HG03469 (cell line): ENCODE results near the gene KCNC2.

ENCODE experiments used
- ATAC-seq: cut with Tn5 transposase; IDR thresholded peaks from one replicate; pipeline ENCODE4 v1.9.1; 2021; ENCODE audit warnings: mild to moderate bottlenecking, moderate library complexity, moderate number of reproducible peaks; ENCODE audit not compliant: unreplicated experiment

Gene KCNC2

DNA sequence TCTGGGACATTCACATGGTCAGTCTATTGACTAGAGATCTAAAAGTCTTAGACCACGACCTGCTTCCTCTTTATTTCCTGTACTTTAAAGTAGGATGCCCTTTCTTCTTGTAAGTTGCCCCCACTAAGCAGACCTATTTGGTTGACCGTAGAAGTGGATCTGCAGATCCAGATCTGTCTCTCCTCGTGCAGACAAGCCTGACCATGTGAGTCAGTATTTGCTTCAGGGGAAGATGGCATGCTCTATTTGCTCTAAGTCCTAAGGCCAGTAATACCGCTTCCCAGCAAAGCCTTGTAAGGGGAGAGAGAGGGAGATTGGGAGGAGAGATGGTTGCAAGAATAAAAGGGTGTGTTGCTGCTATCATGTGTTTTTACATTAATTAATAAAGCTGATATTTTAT, 46.8 kb downstream of the KCNC2 start:
- ATAC-seq, result no peak

GRCh38 chr12:75161488-75161887, 48.2 kb downstream of the KCNC2 start:
- ATAC-seq, result no peak

DNA sequence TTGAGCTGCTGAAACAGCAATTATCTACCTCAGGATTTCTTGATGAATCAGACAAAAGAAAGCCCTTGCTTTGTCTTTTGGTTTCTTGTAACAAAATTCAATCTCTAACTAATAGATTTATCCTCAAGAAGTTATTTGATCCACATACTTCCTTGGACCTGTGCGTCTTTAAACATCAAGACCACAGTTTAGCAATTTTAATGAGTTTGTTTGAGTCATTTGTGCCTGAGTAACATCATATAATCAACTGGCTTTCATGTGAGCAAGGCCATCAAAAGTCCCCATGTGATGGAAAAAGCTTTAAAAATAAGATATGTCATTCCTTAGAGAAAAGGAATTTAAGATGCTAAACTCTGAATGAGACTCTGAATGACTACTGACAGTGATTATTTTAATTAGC, 52.3 kb downstream of the KCNC2 start:
- ATAC-seq, result no peak

DNA sequence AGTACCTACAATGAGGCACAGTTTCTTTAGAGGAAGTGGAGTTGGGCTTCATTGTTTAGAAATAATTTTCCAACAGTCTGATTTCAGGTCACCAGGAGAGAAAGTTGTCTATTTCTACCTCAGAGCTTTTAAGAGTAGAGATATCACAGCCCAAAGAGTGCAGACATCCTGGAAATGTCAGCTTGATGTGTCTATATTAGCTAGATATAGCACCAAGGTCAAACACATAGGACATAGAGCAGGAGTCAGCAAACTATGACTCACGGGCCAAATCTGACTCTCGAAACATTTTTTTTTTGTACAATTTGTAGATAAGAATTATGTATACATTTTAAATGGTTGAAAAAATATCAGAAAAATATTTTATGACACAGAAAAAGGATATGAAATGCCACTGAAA, 53.7 kb downstream of the KCNC2 start:
- ATAC-seq, result no peak

DNA sequence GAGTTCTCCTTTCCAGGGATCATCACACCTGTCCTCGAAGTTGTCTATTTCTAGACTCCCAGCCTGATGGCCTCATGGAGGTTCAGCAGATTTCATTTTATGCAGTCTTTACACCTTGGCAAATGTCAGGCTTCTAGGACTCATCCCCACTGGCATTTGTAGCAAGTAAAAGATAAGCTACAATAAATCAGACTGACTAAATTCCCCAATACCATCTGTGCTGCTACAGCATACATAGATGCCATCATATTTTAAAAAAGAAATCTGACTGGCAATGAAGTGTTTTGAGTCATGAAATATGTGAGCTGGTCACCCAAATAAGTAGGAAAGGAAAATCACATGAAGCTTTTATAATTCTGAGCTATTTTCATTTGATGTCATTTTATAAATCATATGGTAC, 55.3 kb downstream of the KCNC2 start:
- no peak for ATAC-seq

GRCh38 chr12:75139196-75139595, 70.4 kb downstream of the KCNC2 start:
- ATAC-seq, result no peak

GRCh38 chr12:75137896-75138295, 71.7 kb downstream of the KCNC2 start:
- ATAC-seq, result no peak

DNA sequence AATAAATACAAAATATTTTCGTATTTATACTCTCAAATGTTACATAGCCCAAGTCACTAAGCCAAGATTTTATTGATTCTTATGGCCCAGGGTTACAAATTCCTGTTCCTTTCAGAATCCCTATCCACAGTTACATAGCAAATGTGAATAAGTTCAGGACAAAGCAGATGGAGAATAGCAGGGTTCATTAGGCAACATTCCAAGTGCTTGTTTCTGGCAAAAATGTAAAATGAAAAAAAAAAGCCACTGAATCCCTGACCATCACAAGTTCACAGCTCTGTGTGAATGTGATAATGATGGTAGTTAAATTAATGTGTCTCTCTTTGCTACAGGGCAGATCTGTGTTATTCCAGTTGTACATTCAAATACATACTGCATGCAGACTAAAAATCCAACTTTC, 74.6 kb downstream of the KCNC2 start:
- no peak for ATAC-seq

GRCh38 chr12:75130811-75131210, 78.8 kb downstream of the KCNC2 start:
- no peak for ATAC-seq

DNA sequence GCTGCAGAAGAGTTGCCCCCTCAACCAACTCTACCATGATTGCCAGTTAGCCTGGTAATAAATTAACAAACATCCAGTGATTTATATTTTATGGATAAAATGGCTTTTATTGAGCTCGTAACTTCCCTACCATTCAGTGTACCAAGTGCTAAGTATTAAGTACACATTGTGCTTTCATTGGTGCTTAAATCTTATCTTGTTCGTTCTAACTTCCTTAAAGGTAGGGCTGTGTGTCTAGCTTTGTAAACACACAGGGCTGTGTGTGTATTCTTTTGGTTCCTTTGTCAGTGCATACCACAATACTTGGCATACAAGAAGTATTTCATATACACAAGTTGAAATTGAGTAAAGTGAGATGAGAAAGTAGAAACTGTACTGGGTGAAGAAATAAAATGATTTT, 80.4 kb downstream of the KCNC2 start:
- ATAC-seq, result no peak

DNA sequence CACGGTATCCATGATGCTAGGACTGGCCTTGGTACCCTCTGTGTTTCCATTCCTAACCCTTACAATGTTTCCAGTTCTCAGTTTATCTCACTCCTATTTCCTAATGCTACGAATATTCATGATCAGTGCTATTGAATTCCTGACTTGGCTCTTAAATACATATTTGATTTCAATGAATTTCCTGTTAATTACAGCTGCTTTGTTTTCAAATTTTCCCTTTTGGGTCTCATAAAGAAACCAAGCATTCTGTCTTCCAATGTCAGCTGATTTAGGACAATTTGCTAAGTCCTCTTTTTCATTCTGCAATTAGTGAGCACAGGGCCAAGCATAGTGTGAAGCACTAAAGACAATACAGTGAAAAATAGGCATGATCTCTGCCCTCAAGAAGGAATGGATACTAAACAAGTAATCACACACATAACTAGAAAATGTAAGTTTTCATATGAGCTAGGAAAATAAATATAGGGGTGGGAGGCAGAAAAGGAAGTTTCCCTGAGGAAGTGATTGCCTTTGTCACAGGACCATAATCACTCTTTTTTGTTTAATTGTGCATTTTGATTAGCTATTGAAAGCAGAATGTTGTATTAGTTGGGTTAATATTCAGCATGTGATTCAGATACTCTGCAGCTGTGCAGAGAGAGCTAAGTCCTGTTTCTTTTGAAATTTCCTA, 88.5 kb downstream of the KCNC2 start:
- no peak for ATAC-seq

GRCh38 chr12:75120311-75120711, 89.3 kb downstream of the KCNC2 start:
- no peak for ATAC-seq

DNA sequence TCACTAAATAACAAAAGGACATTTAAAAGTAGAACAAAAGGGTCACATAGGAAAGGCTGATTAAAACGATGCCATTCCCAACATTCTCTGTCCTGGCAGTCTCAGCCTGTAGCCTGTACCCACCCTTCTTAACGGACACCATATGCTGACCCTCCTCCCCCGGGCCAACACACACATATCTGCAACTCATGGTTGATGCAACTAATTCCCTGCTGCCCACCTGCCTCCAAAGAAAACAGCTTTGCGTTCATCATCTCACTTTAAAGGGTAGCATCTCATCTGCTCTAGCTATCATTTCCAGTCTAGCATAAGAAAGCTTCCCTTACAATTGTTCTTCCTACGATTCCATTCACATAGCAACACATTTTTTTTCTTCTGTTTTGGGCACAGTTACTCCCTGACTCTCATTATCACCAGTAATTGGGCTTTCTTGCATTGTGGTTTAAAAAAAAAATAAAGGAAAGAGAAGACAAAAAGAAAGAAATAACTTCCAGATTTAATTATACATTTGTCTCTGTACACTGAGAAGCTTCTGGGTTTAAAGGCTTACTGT, 92.9 kb downstream of the KCNC2 start:
- no peak for ATAC-seq

DNA sequence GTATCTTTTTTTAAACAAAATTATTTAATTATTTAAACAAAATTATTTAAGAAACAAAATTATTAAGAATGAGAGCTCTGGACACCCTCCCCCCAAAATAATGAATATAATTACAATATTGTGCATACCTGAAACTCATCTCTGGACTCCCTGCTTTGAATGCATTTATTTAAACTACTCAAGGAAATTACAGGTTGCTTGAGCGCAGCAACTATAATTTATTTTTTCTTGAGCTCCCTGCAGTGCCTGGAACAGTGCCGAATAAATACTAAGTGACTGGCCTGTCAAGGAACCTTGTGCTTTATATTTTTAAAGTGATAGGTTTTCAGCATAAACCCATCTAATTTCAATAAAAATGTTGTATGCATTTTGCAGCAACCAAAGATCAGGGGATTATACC, 93.9 kb downstream of the KCNC2 start:
- no peak for ATAC-seq

GRCh38 chr12:75103822-75104221, 105.8 kb downstream of the KCNC2 start:
- no peak for ATAC-seq

- no peak for ATAC-seq
Measured at GRCh38 chr12:75101781-75102180, 107.9 kb downstream of the KCNC2 start.

DNA sequence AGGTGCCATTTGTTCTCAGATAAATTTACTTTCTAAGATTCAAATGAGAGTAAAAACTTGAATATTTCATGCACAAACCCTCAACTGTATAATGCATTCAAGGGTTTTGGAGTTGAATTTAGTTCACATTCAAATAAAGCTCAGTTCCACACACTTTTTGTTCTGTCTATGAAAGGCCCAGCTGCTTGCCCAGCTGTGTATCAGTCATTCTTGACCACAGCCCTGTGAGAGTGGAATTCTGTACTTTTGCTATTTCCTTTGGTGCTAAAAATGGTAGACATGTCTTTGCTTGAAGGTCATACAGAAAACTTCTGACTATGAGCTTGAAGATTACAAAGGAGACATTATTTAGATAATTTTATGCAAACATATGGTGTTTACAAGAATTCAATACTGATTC, 110.4 kb downstream of the KCNC2 start:
- ATAC-seq, result no peak

GRCh38 chr12:75097003-75097402, 112.6 kb downstream of the KCNC2 start:
- ATAC-seq, result no peak

DNA sequence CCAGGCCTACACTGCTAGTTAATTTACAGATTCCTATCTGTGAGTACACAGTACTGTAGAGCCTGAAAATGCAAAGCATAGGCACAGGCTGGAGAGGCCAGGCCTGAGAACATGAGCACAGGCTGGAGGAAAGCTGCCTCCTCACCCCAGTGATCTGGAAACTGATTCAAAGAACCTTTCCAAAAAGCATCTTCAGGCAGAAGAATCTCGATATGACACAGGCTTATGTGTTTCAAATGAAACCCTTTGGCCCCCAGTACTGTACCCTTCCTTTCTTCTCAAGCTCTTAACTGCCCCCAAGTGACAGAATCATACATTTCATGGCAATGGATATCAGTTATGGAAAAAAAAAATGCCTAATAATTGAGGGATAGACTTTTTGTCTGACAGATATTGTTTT, 122.0 kb downstream of the KCNC2 start:
- ATAC-seq, result no peak

GRCh38 chr12:75086091-75087038, 123.3 kb downstream of the KCNC2 start:
- ATAC-seq, result no peak

DNA sequence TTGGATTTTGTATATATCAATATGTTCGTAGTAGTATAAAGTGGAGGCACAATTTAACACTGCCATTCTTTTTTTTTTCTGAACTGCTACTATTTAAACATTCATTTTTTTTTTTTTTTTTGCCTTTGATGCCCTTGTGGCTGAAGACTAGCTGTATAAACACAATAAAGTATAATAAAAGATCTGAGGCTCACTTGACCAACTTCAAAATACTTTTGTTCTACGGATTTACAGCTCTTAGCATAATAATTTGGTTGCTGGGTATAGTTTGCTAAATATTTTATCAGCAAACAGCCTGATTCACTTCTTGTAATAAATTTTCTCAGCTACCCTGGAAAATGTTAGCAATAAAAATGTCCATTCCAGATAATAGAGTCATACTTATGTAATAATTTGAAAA, 128.3 kb downstream of the KCNC2 start:
- no peak for ATAC-seq

GRCh38 chr12:75080582-75080981, 129.1 kb downstream of the KCNC2 start:
- ATAC-seq, result no peak
